ENCODE results near the gene PTPRS. TPM values are rescaled to one million over a fixed set of nuclear protein-coding genes. Genes with fewer than 3 reads are reported as not detected.

Gene PTPRS
- 84.3 and 112 TPM in 2 replicates for total RNA-seq

GRCh38 chr19:5340637-5341447, at the start of gene PTPRS:
PTPRS (minus strand) TSS chr19:5340812; CDS start chr19:5286140, 54,672 bp downstream.

Other genes with a start within 250 kb of the PTPRS start
- not detected in 2 replicates for gene ZNRF4, start 114.6 kb upstream of the PTPRS start, total RNA-seq
- gene TINCR, start 227.1 kb upstream of the PTPRS start, total RNA-seq = 0.09 and 0.28 TPM in 2 replicates